PC-9 (cell line): Measurements from ENCODE around the gene EVI5. TPM values are rescaled to one million over a fixed set of nuclear protein-coding genes. Genes with fewer than 3 reads are reported as not detected.
A peak's percentile ranks its signal among the peaks of the same experiment; 100 is the strongest.
"Not testable (repeated sequence)": the region's sequence is repeated elsewhere in the genome, so short reads cannot be mapped to it uniquely, and the experiment has no call there.

ENCODE experiments used
- BruUV-seq: library from RNA; stranded (reverse); fragments of 400-500 nt; replicated peaks from 2 replicates; lab custom pipeline; 2021; lab: Mats Ljungman, UMichigan
- CTCF ChIA-PET: fragments of 300-600 bp; sonication (Branson Sonifier 250); formaldehyde crosslinking; loops from one replicate; lab custom pipeline; 2022; ENCODE audit warnings: antibody characterized with exemption; lab: Charles Lee
- POLR2A ChIA-PET: fragments of 300-600 bp; sonication (Branson Sonifier 250); formaldehyde crosslinking; loops from one replicate; lab custom pipeline; 2022; ENCODE audit warnings: antibody characterized with exemption; ENCODE audit not compliant: unreplicated experiment; lab: Charles Lee
- DNase-seq, 2 experiments: peaks; one replicate each; pipeline versions ENCODE4 v3.0.0 to v3.0.0-alpha.2; 2015 to 2022; ENCODE audit warnings: mixed read lengths in 1 of 2
- H2AFZ ChIP-seq: fragments of 200-600 bp; sonication (generic); 2 replicates; pipeline ENCODE4 v1.8.1; 2017; ENCODE audit warnings: antibody characterized with exemption
- H3F3A ChIP-seq: fragments of 200-600 bp; sonication (generic); 2 replicates; pipeline ENCODE4 v1.8.1; 2017; ENCODE audit warnings: antibody characterized with exemption, mild to moderate bottlenecking, low read depth; ENCODE audit not compliant: insufficient read depth
- H3K27ac ChIP-seq: fragments of 200-600 bp; sonication (generic); 2 replicates; pipeline ENCODE4 v1.6.1; 2016; ENCODE audit warnings: mixed run types
- H3K27me3 ChIP-seq: fragments of 200-600 bp; sonication (generic); 2 replicates; pipeline ENCODE4 v1.6.1; 2016; ENCODE audit warnings: low read depth, mixed run types; ENCODE audit not compliant: insufficient read depth
- H3K36me3 ChIP-seq: fragments of 200-600 bp; sonication (generic); 2 replicates; pipeline ENCODE4 v1.6.1; 2016; ENCODE audit warnings: low read depth, mixed run types
- H3K4me1 ChIP-seq: fragments of 200-600 bp; sonication (generic); replicated peaks from 2 replicates; pipeline ENCODE4 v1.6.1; 2016; ENCODE audit warnings: mixed run types; ENCODE audit not compliant: insufficient read depth
- H3K4me2 ChIP-seq: fragments of 200-600 bp; sonication (generic); 2 replicates; pipeline ENCODE4 v1.6.1; 2017; ENCODE audit warnings: mixed run types
- H3K4me3 ChIP-seq: fragments of 200-600 bp; sonication (generic); 2 replicates; pipeline ENCODE4 v1.6.1; 2016; ENCODE audit warnings: mixed run types
- H3K79me2 ChIP-seq: fragments of 200-600 bp; sonication (generic); 2 replicates; pipeline ENCODE4 v1.6.1; 2017; ENCODE audit warnings: low read depth, mixed run types
- H3K9me2 ChIP-seq: fragments of 200-600 bp; sonication (generic); 2 replicates; pipeline ENCODE4 v1.8.1; 2017; ENCODE audit warnings: mild to moderate bottlenecking; ENCODE audit not compliant: insufficient read depth
- H3K9me3 ChIP-seq: fragments of 200-600 bp; sonication (generic); 2 replicates; pipeline ENCODE4 v1.8.1; 2016; ENCODE audit warnings: low read depth; ENCODE audit not compliant: insufficient read depth
- H4K20me1 ChIP-seq: fragments of 200-600 bp; sonication (generic); 2 replicates; pipeline ENCODE4 v1.8.1; 2017; ENCODE audit not compliant: insufficient read depth
- EZH2 ChIP-seq: fragments of 200-600 bp; sonication (generic); IDR thresholded peaks from 2 replicates; pipeline ENCODE4 v1.8.0; 2017; ENCODE audit warnings: antibody characterized with exemption, low read depth
- intact Hi-C: fragments of 100-400 bp; cut with micrococcal nuclease; formaldehyde crosslinking; loops from one replicate; pipeline ENCODE4 v1.10.0; 2022; ENCODE audit not compliant: unreplicated experiment
- total RNA-seq: library from RNA; stranded (reverse); gene quantifications from 2 replicates; pipeline ENCODE4 v1.2.3, GENCODE V29; 2021
- TF ChIP-seq, protein P1 (sequence below): fragments of 200-600 bp; sonication (generic); conservative IDR thresholded peaks from 2 replicates; pipeline ENCODE4 v1.6.1; 2017; ENCODE audit warnings: mixed run types, antibody characterized with exemption, mild to moderate bottlenecking, moderate library complexity

The EVI5 gene
- total RNA-seq, 1 experiment from 2014 or later, result 32.0 TPM

DNA sequence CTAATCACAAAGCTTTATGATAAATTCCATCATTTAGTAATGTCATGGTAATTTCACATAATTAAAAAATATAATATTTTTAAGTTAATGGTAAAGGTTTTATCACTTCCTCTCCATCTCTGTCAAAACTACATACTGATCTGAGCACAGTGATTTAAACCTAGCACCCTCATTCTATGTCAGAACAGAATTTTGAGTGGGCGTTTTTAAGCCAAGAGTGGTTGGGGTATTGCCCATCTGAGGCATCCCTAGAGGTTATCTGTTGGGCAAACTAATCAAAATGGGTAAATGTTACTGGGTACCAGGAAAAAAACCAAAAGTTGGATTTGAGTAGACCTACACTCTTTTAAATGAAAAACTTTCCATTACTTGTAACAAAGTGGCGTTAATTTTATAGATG is 197.5 kb downstream of the EVI5 start:
- Histone ChIP-seq H3K27ac (no peak overlapping the region), H3K27me3 (no peaks in the 10 kb centered on the region), H3F3A (peaks cover 16% of the 10 kb centered on the region; the same call in 1 of the 2 replicates), H3K36me3 (no peaks in the 10 kb centered on the region), H4K20me1 (no peaks in the 10 kb centered on the region), H2AFZ (no peak overlapping the region), H3K79me2 (no peaks in the 10 kb centered on the region), H3K4me3 (no peak overlapping the region), H3K9me2 (no peaks in the 10 kb centered on the region), H3K4me1 (peaks cover 16% of the 10 kb centered on the region), H3K9me3 (no peaks in the 10 kb centered on the region), H3K4me2 (no peak overlapping the region)
- BruUV-seq, result no TSS peak
- ChIA-PET CTCF (interaction anchor here (0.6 kb wide), 1 partner anchor 420 kb away, joined by 3 read pairs; no protein-coding TSS in a partner anchor), POLR2A (no interaction called here)
- no peak for TF ChIP-seq EZH2
- TF ChIP-seq, protein P1, sequence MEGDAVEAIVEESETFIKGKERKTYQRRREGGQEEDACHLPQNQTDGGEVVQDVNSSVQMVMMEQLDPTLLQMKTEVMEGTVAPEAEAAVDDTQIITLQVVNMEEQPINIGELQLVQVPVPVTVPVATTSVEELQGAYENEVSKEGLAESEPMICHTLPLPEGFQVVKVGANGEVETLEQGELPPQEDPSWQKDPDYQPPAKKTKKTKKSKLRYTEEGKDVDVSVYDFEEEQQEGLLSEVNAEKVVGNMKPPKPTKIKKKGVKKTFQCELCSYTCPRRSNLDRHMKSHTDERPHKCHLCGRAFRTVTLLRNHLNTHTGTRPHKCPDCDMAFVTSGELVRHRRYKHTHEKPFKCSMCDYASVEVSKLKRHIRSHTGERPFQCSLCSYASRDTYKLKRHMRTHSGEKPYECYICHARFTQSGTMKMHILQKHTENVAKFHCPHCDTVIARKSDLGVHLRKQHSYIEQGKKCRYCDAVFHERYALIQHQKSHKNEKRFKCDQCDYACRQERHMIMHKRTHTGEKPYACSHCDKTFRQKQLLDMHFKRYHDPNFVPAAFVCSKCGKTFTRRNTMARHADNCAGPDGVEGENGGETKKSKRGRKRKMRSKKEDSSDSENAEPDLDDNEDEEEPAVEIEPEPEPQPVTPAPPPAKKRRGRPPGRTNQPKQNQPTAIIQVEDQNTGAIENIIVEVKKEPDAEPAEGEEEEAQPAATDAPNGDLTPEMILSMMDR, result no peak
- DNase-seq, result no peak
- intact Hi-C loops, result no loop called here

DNA sequence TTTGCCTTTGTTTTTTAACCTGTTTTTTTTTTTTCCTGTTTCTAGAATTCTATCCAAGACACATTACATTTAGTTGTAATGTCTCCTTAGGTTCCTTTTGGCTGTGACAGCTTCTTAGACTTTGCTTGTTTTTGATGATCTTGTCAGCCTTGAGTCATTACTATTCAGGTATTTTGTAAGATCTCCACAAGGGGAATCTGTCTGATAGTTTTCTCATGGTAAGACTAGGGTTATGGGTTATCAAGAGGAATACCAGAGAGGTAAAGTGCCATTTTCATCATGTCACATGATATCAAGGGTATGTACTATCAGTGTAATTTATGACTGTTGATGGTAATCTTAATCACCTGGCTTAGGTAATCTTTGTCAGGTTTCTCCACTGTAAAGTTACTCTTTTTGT is 199.1 kb downstream of the EVI5 start:
- Histone ChIP-seq H3F3A (peaks cover 16% of the 10 kb centered on the region; the same call in 1 of the 2 replicates), H3K9me3 (no peaks in the 10 kb centered on the region), H3K79me2 (no peaks in the 10 kb centered on the region), H3K4me1 (peaks cover 16% of the 10 kb centered on the region), H3K27me3 (no peaks in the 10 kb centered on the region), H2AFZ (no peak overlapping the region), H3K9me2 (no peaks in the 10 kb centered on the region), H3K4me3 (no peak overlapping the region), H4K20me1 (no peaks in the 10 kb centered on the region), H3K4me2 (no peak overlapping the region), H3K27ac (no peak overlapping the region), H3K36me3 (no peaks in the 10 kb centered on the region)
- CTCF ChIA-PET, result no interaction called here
- BruUV-seq, result no TSS peak
- TF ChIP-seq, protein P1, result no peak
- no peak for TF ChIP-seq EZH2
- intact Hi-C loops, result no loop called here
- POLR2A ChIA-PET, result no interaction called here
- no peak for DNase-seq

DNA sequence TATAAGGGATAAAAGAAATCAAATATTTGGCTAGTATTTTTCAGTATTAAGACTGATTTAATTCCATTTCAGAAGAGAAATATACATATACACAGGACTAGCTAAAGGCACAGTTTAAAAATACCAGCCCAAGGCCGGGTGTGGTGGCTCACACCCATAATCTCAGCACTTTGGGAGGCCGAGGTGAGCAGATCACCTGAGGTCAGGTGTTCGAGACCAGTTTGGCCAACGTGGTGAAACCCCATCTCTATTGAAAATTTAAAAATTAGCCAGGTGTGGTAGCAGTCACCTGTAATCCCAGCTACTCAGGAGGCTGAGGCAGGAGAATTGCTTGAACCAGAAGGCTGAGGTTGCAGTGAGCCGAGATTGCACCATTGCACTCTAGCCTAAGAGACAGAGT is 200.1 kb downstream of the EVI5 start:
- H3K36me3 ChIP-seq, H3K4me2 ChIP-seq, H4K20me1 ChIP-seq, H3K27me3 ChIP-seq, BruUV-seq, DNase-seq, H3K4me3 ChIP-seq, POLR2A ChIA-PET, H3K79me2 ChIP-seq, H3K9me2 ChIP-seq, H3K9me3 ChIP-seq, H2AFZ ChIP-seq, intact Hi-C loops, CTCF ChIA-PET: not testable (repeated sequence)
- peak overlapping the region; percentile 35 for H3K27ac ChIP-seq
- H3F3A ChIP-seq, result peaks cover 16% of the 10 kb centered on the region; the same call in 1 of the 2 replicates
- H3K4me1 ChIP-seq, result peaks cover 16% of the 10 kb centered on the region
